Hepatocyte (in vitro differentiated cells): ENCODE results near the gene INHBE. TPM values are rescaled to one million over a fixed set of nuclear protein-coding genes. Genes with fewer than 3 reads are reported as not detected.

ENCODE experiments used
- DNase-seq: peaks from one replicate; pipeline ENCODE4 v3.0.0-alpha.2; 2016; ENCODE audit warnings: low spot score
- H2AFZ ChIP-seq: fragments of 200-600 bp; sonication (generic); 2 replicates; pipeline ENCODE4 v1.6.0; 2016; ENCODE audit warnings: antibody characterized with exemption, mild to moderate bottlenecking
- H3K27ac ChIP-seq: fragments of 200-600 bp; sonication (generic); 2 replicates; pipeline ENCODE4 v1.5.1; 2016; ENCODE audit warnings: mild to moderate bottlenecking
- H3K27me3 ChIP-seq: fragments of 200-600 bp; sonication (generic); 2 replicates; pipeline ENCODE4 v1.6.1; 2016
- H3K36me3 ChIP-seq: fragments of 200-600 bp; sonication (generic); replicated peaks from 2 replicates; pipeline ENCODE4 v1.5.1; 2016; ENCODE audit warnings: low read depth; ENCODE audit not compliant: insufficient read depth
- H3K4me1 ChIP-seq: fragments of 200-600 bp; sonication (generic); 2 replicates; pipeline ENCODE4 v1.5.1; 2016; ENCODE audit warnings: mild to moderate bottlenecking, moderate library complexity; ENCODE audit not compliant: insufficient read depth
- H3K4me2 ChIP-seq: fragments of 200-600 bp; sonication (generic); 2 replicates; pipeline ENCODE4 v1.6.0; 2016
- H3K4me3 ChIP-seq: fragments of 200-600 bp; sonication (generic); 2 replicates; pipeline ENCODE4 v1.5.1; 2016; ENCODE audit warnings: mild to moderate bottlenecking
- H3K79me2 ChIP-seq: fragments of 200-600 bp; sonication (generic); 2 replicates; pipeline ENCODE4 v1.6.0; 2017; ENCODE audit warnings: mild to moderate bottlenecking
- H3K9me2 ChIP-seq: fragments of 200-600 bp; sonication (generic); replicated peaks from 2 replicates; pipeline ENCODE4 v1.6.0; 2017; ENCODE audit warnings: mild to moderate bottlenecking; ENCODE audit not compliant: insufficient read depth
- H3K9me3 ChIP-seq: fragments of 200-600 bp; sonication (generic); 2 replicates; pipeline ENCODE4 v1.5.1; 2016; ENCODE audit warnings: low read depth, mild to moderate bottlenecking
- H4K20me1 ChIP-seq: fragments of 200-600 bp; sonication (generic); 2 replicates; pipeline ENCODE4 v1.6.0; 2016; ENCODE audit warnings: mild to moderate bottlenecking; ENCODE audit not compliant: insufficient read depth, poor library complexity, severe bottlenecking
- EZH2 ChIP-seq: fragments of 200-600 bp; sonication (generic); IDR thresholded peaks from 2 replicates; pipeline ENCODE4 v1.6.1; 2016; ENCODE audit warnings: antibody characterized with exemption, mild to moderate bottlenecking, borderline replicate concordance
- EZH2phosphoT487 ChIP-seq: fragments of 200-600 bp; sonication (generic); IDR thresholded peaks from one replicate; pipeline ENCODE4 v1.6.1; 2018; ENCODE audit warnings: antibody characterized with exemption, mild to moderate bottlenecking, low read depth, moderate library complexity; ENCODE audit not compliant: unreplicated experiment, severe bottlenecking
- WGBS: methylation state at CpG from one replicate; pipeline ENCODE4 v1.1.6; 2016; ENCODE audit warnings: low lambda C conversion rate; ENCODE audit errors: missing lambda C conversion rate; 5-methylcytosine and 5-hydroxymethylcytosine counted together
- polyA plus RNA-seq: library from polyadenylated mRNA; unstranded; fragments of >200 nt; fragmentation: Nextera tagmentation; extraction: Ambion mirVana; gene quantifications from 2 replicates; pipeline ENCODE4 v1.2.1, GENCODE V29; 2016
- total RNA-seq: library from RNA; depleted of rRNA; stranded (reverse); fragments of >200 nt; gene quantifications from 2 replicates; pipeline ENCODE4 v1.2.3, GENCODE V29; 2014
- TF ChIP-seq, protein P1 (sequence below): fragments of 200-600 bp; sonication (generic); IDR thresholded peaks from 2 replicates; pipeline ENCODE4 v1.5.1; 2016; ENCODE audit warnings: antibody characterized with exemption, mild to moderate bottlenecking; ENCODE audit not compliant: poor library complexity

Gene INHBE
- total and polyA plus RNA-seq, 2 experiments from 2014 or later = 15.1 to 44.2 TPM

- no peaks in the 10 kb centered on the region for H3K9me2 ChIP-seq
- H3K9me3 ChIP-seq = no peaks in the 10 kb centered on the region
- no peaks in the 10 kb centered on the region for H3K36me3 ChIP-seq
- no peak for DNase-seq
- 82% methylated on average over 5 of the region's 5 CpGs for WGBS
- H3K79me2 ChIP-seq = no peaks in the 10 kb centered on the region
- TF ChIP-seq, protein P1, sequence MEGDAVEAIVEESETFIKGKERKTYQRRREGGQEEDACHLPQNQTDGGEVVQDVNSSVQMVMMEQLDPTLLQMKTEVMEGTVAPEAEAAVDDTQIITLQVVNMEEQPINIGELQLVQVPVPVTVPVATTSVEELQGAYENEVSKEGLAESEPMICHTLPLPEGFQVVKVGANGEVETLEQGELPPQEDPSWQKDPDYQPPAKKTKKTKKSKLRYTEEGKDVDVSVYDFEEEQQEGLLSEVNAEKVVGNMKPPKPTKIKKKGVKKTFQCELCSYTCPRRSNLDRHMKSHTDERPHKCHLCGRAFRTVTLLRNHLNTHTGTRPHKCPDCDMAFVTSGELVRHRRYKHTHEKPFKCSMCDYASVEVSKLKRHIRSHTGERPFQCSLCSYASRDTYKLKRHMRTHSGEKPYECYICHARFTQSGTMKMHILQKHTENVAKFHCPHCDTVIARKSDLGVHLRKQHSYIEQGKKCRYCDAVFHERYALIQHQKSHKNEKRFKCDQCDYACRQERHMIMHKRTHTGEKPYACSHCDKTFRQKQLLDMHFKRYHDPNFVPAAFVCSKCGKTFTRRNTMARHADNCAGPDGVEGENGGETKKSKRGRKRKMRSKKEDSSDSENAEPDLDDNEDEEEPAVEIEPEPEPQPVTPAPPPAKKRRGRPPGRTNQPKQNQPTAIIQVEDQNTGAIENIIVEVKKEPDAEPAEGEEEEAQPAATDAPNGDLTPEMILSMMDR = no peak
- TF ChIP-seq EZH2phosphoT487 = no peak
- no peak for TF ChIP-seq EZH2
- no peak overlapping the region for H3K4me3 ChIP-seq
- H3K4me2 ChIP-seq = no peak overlapping the region
- H3K4me1 ChIP-seq = no peaks in the 10 kb centered on the region
- no peaks in the 10 kb centered on the region for H3K27me3 ChIP-seq
- H4K20me1 ChIP-seq = no peaks in the 10 kb centered on the region
- H2AFZ ChIP-seq = no peak overlapping the region
- no peak overlapping the region for H3K27ac ChIP-seq
Measured at GRCh38 chr12:57444744-57445143, 10.4 kb upstream of the INHBE start.

DNA sequence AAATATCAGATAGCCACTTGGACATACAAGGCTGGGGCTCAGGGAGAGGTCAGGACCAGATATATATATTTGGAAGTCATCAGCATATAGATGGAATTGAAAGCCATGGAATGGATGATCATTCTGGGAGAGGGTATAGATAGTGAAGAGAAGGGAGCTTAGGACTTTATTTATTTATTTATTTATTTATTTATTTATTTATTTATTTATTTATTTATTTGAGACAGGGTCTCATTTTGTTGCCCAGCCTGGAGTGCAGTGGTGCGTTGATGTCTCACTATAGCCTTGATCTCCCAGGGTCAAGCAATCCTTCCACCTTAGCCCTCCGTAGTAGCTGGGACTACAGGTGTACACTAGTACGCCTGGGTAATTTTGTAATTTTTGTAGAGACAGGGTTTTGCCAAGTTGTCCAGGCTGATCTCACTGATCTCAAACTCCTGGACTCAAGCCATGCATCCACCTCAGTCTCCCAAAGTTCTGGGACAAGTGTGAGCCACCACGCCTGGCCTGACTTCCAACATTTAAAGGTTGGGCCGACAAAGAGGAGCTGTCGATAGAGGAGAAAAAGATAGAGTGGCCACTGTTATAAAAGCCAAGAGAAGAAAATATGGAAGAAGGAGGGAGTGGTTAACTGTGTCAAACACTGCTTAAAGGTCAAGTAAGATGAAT is 8.7 kb upstream of the INHBE start:
- no peak for TF ChIP-seq EZH2phosphoT487
- no peak for TF ChIP-seq EZH2
- TF ChIP-seq, protein P1 = no peak
- no peaks in the 10 kb centered on the region for H3K36me3 ChIP-seq
- H3K4me2 ChIP-seq = no peak overlapping the region
- no peak for DNase-seq
- no peaks in the 10 kb centered on the region for H3K27me3 ChIP-seq
- H3K4me3 ChIP-seq = no peak overlapping the region
- 96% methylated on average over 6 of the region's 6 CpGs for WGBS
- no peaks in the 10 kb centered on the region for H3K9me2 ChIP-seq
- H3K9me3 ChIP-seq = no peaks in the 10 kb centered on the region
- H3K79me2 ChIP-seq = no peaks in the 10 kb centered on the region
- H4K20me1 ChIP-seq = no peaks in the 10 kb centered on the region
- H3K4me1 ChIP-seq = peaks cover 7% of the 10 kb centered on the region
- H2AFZ ChIP-seq = no peak overlapping the region
- no peak overlapping the region for H3K27ac ChIP-seq

GRCh38 chr12:57448669-57449068 is 6.4 kb upstream of the INHBE start:
- DNase-seq = no peak
- Histone ChIP-seq H3K4me2 (no peak overlapping the region), H3K9me3 (no peaks in the 10 kb centered on the region), H3K79me2 (no peaks in the 10 kb centered on the region), H3K9me2 (no peaks in the 10 kb centered on the region), H3K4me3 (no peak overlapping the region), H4K20me1 (no peaks in the 10 kb centered on the region), H3K36me3 (no peaks in the 10 kb centered on the region), H3K27ac (no peak overlapping the region), H3K27me3 (no peaks in the 10 kb centered on the region), H2AFZ (no peak overlapping the region), H3K4me1 (peaks cover 20% of the 10 kb centered on the region)
- TF ChIP-seq, protein P1 = no peak
- TF ChIP-seq EZH2phosphoT487 (no peak), EZH2 (no peak)
- WGBS = 83% methylated on average over 2 of the region's 2 CpGs
